RPMI7951 (cell line): ENCODE results near the gene SPA17. TPM values are rescaled to one million over a fixed set of nuclear protein-coding genes. Genes with fewer than 3 reads are reported as not detected.

Experiments
- total RNA-seq: library from RNA; depleted of rRNA; stranded (reverse); fragments of >200 nt; shearing (Covaris generic); gene quantifications from 2 replicates; pipeline ENCODE4 v1.2.3, GENCODE V29; 2014; rRNA removed

The SPA17 gene
- total RNA-seq, 1 experiment from 2014 or later = 27.3 TPM

Other genes starting within 250 kb of the SPA17 start
- not detected in 2 replicates for gene OR8B4, start 249.0 kb upstream of the SPA17 start, total RNA-seq
- gene OR8B8, start 228.2 kb upstream of the SPA17 start, total RNA-seq = not detected in 2 replicates
- not detected in 2 replicates for gene OR8B12, start 130.2 kb upstream of the SPA17 start, total RNA-seq
- gene OR8A1, start 103.9 kb upstream of the SPA17 start, total RNA-seq = not detected in 2 replicates
- not detected in 2 replicates for gene PANX3, start 62.5 kb upstream of the SPA17 start, total RNA-seq
- 16.2 and 19.3 TPM in 2 replicates for gene TBRG1, start 51.0 kb upstream of the SPA17 start, total RNA-seq
- gene SIAE, start 165 bp upstream of the SPA17 start, total RNA-seq = 6.7 and 12.0 TPM in 2 replicates
- gene NRGN, start 66.0 kb downstream of the SPA17 start, total RNA-seq = 1.9 and 3.2 TPM in 2 replicates
- not detected in 2 replicates for gene VSIG2, start 78.4 kb downstream of the SPA17 start, total RNA-seq
- gene ESAM, start 88.4 kb downstream of the SPA17 start, total RNA-seq = not detected in 2 replicates
- gene MSANTD2, start 126.5 kb downstream of the SPA17 start, total RNA-seq = 9.3 and 15.0 TPM in 2 replicates
- gene ROBO3, start 191.5 kb downstream of the SPA17 start, total RNA-seq = 20.3 and 21.7 TPM in 2 replicates
- 8.9 and 9.6 TPM in 2 replicates for gene ROBO4, start 224.0 kb downstream of the SPA17 start, total RNA-seq
- gene HEPN1, start 245.3 kb downstream of the SPA17 start, total RNA-seq = not detected in 2 replicates